Measurements from ENCODE around the gene RDH13. TPM values are rescaled to one million over a fixed set of nuclear protein-coding genes. Genes with fewer than 3 reads are reported as not detected.

Gene RDH13
- total RNA-seq, 4 donors from 2014 or later = 2.6 to 48.7 (median 17.1) TPM

DNA sequence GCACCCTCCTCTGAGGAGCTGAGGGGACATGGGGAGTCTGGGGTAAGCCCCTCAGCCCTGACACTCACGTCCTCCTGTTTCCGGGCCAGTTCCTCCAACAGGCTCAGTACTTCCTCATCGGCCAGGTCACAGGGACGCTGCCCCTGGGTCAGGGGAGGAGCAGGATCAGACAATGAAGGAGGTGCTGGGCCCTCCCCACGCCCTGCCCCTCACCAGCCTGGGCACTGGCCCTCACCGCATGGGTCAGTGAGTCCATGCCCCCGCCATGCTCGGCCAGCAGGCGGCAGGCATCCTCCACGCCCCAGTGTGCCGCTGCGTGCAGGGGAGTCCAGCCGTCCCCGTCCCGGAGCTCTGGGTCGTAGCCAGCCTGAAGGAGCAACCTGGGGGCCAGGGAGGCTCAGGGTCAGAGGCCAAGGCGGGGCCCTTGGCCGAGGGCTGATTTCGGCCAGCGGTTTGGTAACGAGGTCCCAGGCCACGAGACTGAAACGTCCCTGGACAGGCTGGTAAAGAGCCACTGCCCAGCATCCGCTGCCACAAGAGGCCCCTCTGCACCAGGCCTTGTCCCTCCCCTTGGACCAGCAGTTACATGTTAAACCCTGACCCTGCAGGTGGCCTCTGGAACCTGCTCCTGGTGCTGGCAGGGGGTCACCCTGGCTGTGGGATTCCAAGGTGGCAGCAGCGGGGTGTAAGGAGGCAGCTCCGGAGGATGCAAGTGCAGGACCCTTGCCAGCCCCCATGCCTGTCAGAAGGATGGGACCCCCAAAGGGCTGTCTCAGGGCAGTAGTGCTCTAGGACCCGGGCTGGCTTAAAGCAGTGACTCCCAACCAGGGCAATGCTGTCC, 36.0 kb upstream of the RDH13 start:
- intact Hi-C loops (cut with DNase I; ENCODE audit: low total_unique reads) = no loop called here
- H3K36me3 ChIP-seq = no peaks in the 10 kb centered on the region

GRCh38 chr19:55097864-55098715, 35.1 kb upstream of the RDH13 start:
- H3K36me3 ChIP-seq = no peaks in the 10 kb centered on the region
- H3K9me3 ChIP-seq = no peaks in the 10 kb centered on the region
- H3K27ac ChIP-seq = no peak overlapping the region
- no peaks in the 10 kb centered on the region for H3K27me3 ChIP-seq
- no peaks in the 10 kb centered on the region for H3K4me1 ChIP-seq
- DNase-seq = no peak
- no peak for TF ChIP-seq POLR2A (IDR thresholded peaks at IDR 0.05)
- TF ChIP-seq CTCF (IDR thresholded peaks at IDR 0.05) = no peak
- H3K4me3 ChIP-seq = no peak overlapping the region
- intact Hi-C loops (cut with DNase I; ENCODE audit: low total_unique reads) = no loop called here

More for the DNA sequence above, 36.0 kb upstream of the RDH13 start:
- H3K27ac ChIP-seq = peak overlapping the region in 1 of 2 donors; percentile 5
- DNase-seq = no peak
- H3K4me1 ChIP-seq = no peaks in the 10 kb centered on the region
- no peaks in the 10 kb centered on the region for H3K27me3 ChIP-seq
- TF ChIP-seq POLR2A (IDR thresholded peaks at IDR 0.05) (no peak), CTCF (IDR thresholded peaks at IDR 0.05) (no peak)
- H3K9me3 ChIP-seq = no peaks in the 10 kb centered on the region
- no peak overlapping the region for H3K4me3 ChIP-seq

GRCh38 chr19:55096061-55096701, 33.2 kb upstream of the RDH13 start:
- H3K4me3 ChIP-seq = no peak overlapping the region
- H3K27ac ChIP-seq = no peak overlapping the region
- no peaks in the 10 kb centered on the region for H3K27me3 ChIP-seq
- no peaks in the 10 kb centered on the region for H3K4me1 ChIP-seq
- no peak for DNase-seq
- TF ChIP-seq POLR2A (IDR thresholded peaks at IDR 0.05) (no peak), CTCF (IDR thresholded peaks at IDR 0.05) (no peak)
- no peaks in the 10 kb centered on the region for H3K9me3 ChIP-seq
- intact Hi-C loops (cut with DNase I; ENCODE audit: low total_unique reads) = no loop called here
- H3K36me3 ChIP-seq = no peaks in the 10 kb centered on the region

- H3K9me3 ChIP-seq = no peaks in the 10 kb centered on the region
- no peaks in the 10 kb centered on the region for H3K4me1 ChIP-seq
- no peak overlapping the region for H3K27ac ChIP-seq
- no peak for DNase-seq
- intact Hi-C loops (cut with DNase I; ENCODE audit: low total_unique reads) = no loop called here
- no peaks in the 10 kb centered on the region for H3K36me3 ChIP-seq
- H3K4me3 ChIP-seq = no peak overlapping the region
- H3K27me3 ChIP-seq = no peaks in the 10 kb centered on the region
- no peak for TF ChIP-seq CTCF (IDR thresholded peaks at IDR 0.05)
- TF ChIP-seq POLR2A (IDR thresholded peaks at IDR 0.05) = no peak
Observed at GRCh38 chr19:55095260-55096060, 32.5 kb upstream of the RDH13 start.
